Muscle layer of duodenum (tissue), 2 donors: ENCODE results near the gene FHOD1.

Experiments used
- H3K27ac ChIP-seq: one replicate; pipeline ENCODE4 v1.7.0; 2013; ENCODE audit warnings: mild to moderate bottlenecking, low read length
- H3K27me3 ChIP-seq: one replicate; pipeline ENCODE4 v1.7.0; 2013; ENCODE audit warnings: low read depth, mild to moderate bottlenecking, control low read depth, low read length
- H3K36me3 ChIP-seq, 2 donors: one replicate each; pipeline ENCODE4 v1.7.0; 2013; ENCODE audit warnings: low read length in 2 of 2, control low read depth in 1 of 2, mild to moderate bottlenecking in 1 of 2; ENCODE audit not compliant: insufficient read depth in 2 of 2, control insufficient read depth in 1 of 2
- H3K4me1 ChIP-seq, 2 donors: one replicate each; pipeline ENCODE4 v1.7.0; 2013; ENCODE audit warnings: low read length in 2 of 2, mild to moderate bottlenecking in 2 of 2, control low read depth in 1 of 2, moderate library complexity in 1 of 2; ENCODE audit not compliant: insufficient read depth in 2 of 2, control insufficient read depth in 1 of 2
- H3K4me3 ChIP-seq, 2 donors: one replicate each; pipeline ENCODE4 v1.7.0; 2013; ENCODE audit warnings: low read length in 2 of 2, low read depth in 1 of 2, mild to moderate bottlenecking in 1 of 2
- H3K9me3 ChIP-seq, 2 donors: one replicate each; pipeline ENCODE4 v1.7.0; 2013; ENCODE audit warnings: low read length in 2 of 2, control low read depth in 1 of 2, mild to moderate bottlenecking in 1 of 2; ENCODE audit not compliant: control insufficient read depth in 1 of 2
- donor health status: healthy.

The FHOD1 gene

DNA sequence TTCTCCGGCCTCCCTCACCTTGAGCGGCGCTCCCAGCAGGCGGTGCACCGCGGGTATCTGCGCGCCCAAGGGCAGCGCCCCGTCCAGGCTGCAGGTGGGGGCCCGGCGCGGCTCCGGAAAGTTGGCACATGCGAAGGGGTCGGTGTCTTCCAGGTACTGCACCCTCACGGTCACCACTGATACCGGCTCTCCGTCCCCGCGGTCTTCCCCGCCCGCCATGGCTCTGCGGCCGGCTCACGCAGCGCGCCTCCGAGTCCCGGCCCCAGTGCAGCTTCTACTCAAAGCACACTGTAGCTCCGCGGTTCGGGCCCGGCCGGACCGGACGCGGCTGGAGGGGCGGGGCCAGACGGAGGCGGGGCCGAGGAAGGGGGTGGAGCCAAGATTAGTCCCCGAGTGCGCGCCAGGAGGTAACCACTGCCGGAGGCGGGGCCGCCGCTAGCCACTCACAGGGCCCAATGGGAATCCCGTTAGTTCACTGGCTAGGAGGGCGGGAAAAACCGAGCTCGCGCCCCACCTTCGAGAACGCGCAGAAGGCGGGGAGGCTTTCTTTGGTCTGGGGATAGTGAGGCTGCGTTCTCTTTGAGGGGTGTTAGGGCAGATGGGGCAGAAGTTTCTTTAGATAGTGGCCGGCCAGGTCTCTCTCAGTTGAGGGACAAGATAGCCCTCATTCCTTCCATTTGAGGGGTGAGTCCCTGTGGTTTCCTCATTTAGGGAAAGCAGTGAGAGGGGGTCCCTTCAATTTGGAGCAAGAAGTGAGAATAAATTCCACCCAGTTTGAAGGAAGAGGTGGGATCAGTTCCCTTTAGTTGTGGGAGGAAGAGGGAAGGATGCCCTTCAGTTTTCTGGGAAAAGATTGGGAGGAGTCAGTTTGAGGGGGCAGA lies at the start of gene FHOD1:
Gene FHOD1, minus strand, starts transcription at position 290 of the 881 bp plus-strand sequence. Its CDS starts 71 bp downstream, at position 219.
- Histone ChIP-seq H3K4me3 (peak within 1 kb of the TSS; percentile 77 to 91), H3K9me3 (no peaks in the 10 kb centered on the region), H3K4me1 (peaks cover 15 to 38% of the 10 kb centered on the region in 2 donors), H3K27me3 (peaks cover 9% of the 10 kb centered on the region), H3K27ac (peak within 1 kb of the TSS; percentile 60), H3K36me3 (peaks cover 0 to 3% of the 10 kb centered on the region in 2 donors)

DNA sequence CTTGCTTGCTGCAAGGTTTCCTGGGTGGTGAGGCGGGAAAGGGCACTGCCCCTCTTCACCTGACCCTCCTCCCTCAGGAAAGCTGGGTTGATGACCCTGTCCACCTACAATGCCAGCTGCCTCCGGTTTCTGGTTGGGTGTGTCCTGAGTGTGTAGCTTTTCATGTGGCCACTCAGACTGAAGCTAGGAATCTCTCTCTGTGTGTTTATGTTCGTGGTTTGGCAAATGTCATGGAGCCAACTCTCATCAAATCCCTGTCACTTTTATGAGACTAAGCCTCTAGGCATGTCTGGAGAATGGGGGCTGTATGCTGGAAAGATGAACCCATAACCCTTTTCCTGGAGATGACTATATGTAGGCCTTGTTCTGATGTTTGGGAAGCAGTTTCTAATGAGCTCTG lies 49.1 kb upstream of the FHOD1 start:
- no peak overlapping the region for H3K27ac ChIP-seq
- H3K9me3 ChIP-seq = no peaks in the 10 kb centered on the region
- H3K4me3 ChIP-seq = no peak overlapping the region
- H3K4me1 ChIP-seq = no peaks in the 10 kb centered on the region
- H3K27me3 ChIP-seq = no peaks in the 10 kb centered on the region
- H3K36me3 ChIP-seq = no peaks in the 10 kb centered on the region

DNA sequence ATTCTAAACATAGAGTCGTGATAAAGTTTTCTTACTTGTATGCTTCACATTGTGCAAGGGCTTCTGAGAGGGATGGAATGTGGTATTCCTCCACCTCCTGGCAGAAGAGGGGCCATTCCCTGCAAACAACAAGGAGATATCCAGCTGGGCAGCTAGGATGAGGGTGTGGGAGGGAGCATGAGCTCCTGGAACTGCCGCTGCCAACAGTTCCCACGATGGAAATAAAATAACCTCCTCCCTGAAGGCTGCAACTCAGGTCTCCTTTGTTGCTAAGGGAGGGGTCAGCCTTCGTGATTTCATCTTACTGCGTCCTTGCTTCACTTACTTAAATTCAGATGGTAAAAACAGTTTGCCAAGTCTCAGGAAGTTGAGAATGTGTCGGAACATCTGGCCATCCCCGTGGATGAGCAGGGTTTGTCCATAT lies 47.7 kb upstream of the FHOD1 start:
- H3K9me3 ChIP-seq = no peaks in the 10 kb centered on the region
- H3K4me3 ChIP-seq = no peak overlapping the region
- no peaks in the 10 kb centered on the region for H3K27me3 ChIP-seq
- H3K36me3 ChIP-seq = no peaks in the 10 kb centered on the region
- H3K4me1 ChIP-seq = no peaks in the 10 kb centered on the region
- H3K27ac ChIP-seq = no peak overlapping the region

DNA sequence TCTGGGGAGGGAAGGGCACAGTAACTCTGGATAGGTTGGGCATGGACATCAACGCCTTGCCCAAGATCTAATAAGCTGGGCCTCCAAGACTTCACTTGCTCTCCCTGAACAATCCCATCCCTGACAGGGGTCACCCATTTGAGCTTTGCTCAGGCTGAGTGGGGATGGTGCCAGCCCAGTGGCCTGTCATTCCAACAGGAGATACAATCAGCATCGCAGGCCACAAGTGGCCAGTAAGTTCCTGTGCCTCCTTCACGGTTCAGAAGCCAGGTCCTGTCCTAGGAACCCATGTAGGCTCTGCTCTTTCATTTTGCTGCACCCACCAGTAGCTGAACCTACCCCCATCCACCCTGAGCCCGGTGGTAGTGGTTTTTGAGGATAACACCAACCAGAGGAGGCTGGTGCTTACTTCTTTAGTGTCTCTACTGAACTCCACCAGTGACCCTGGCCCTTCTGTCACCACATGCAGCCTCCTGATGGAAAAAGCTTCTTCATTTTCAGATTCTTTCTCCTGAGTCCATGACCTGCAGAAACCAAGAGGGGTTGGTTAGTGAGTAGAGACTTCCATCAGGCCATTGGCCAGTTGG lies 47.0 kb upstream of the FHOD1 start:
- no peaks in the 10 kb centered on the region for H3K9me3 ChIP-seq
- H3K4me3 ChIP-seq = no peak overlapping the region

DNA sequence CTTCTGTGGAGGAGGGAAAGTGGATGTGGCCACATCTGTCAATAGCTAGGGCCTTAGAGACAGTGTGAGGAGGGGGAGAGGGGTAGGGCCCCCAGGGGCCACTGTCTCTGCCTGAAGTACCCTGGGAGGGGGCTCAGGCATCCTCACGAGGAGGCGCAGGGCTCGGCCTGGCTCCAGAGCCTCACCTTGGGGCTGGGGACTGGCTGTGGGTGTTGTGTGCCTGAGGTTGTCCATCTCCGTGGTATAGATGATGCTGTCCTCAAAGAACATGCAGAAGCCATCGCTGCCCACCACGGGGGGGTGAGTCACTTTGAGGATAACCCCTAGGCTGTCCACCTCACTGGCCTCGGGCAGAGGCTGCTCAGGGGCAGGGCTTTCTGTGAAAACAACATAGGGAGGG lies 44.2 kb upstream of the FHOD1 start:
- no peaks in the 10 kb centered on the region for H3K27me3 ChIP-seq

More for the DNA sequence above, 47.0 kb upstream of the FHOD1 start:
- Histone ChIP-seq H3K4me1 (no peaks in the 10 kb centered on the region), H3K36me3 (no peaks in the 10 kb centered on the region), H3K27ac (no peak overlapping the region), H3K27me3 (no peaks in the 10 kb centered on the region)

DNA sequence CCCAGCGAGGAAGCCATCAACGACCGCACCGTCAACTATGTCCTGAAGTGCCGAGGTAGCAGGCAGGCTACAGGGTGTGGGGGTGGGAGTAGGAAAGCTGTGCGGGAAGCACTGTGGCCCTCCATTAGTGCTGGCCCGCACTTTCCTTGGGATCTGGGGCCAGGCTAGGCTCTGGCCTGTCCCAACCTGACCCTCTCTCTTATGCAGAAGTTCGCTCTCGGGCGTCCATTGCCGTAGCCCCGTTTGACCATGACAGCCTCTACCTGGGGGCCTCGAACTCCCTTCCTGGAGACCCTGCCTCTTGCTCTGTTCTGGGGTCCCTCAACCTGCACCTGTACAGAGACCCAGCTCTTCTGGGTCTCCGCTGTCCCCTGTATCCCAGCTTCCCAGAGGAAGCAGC lies 40.7 kb upstream of the FHOD1 start:
- Histone ChIP-seq H3K27me3 (no peaks in the 10 kb centered on the region), H3K27ac (no peak overlapping the region), H3K36me3 (no peaks in the 10 kb centered on the region), H3K4me3 (no peak overlapping the region), H3K4me1 (no peaks in the 10 kb centered on the region), H3K9me3 (no peaks in the 10 kb centered on the region)

More for the DNA sequence above, 44.2 kb upstream of the FHOD1 start:
- no peak overlapping the region for H3K27ac ChIP-seq
- H3K9me3 ChIP-seq = no peaks in the 10 kb centered on the region
- H3K36me3 ChIP-seq = no peaks in the 10 kb centered on the region
- no peaks in the 10 kb centered on the region for H3K4me1 ChIP-seq
- H3K4me3 ChIP-seq = no peak overlapping the region

DNA sequence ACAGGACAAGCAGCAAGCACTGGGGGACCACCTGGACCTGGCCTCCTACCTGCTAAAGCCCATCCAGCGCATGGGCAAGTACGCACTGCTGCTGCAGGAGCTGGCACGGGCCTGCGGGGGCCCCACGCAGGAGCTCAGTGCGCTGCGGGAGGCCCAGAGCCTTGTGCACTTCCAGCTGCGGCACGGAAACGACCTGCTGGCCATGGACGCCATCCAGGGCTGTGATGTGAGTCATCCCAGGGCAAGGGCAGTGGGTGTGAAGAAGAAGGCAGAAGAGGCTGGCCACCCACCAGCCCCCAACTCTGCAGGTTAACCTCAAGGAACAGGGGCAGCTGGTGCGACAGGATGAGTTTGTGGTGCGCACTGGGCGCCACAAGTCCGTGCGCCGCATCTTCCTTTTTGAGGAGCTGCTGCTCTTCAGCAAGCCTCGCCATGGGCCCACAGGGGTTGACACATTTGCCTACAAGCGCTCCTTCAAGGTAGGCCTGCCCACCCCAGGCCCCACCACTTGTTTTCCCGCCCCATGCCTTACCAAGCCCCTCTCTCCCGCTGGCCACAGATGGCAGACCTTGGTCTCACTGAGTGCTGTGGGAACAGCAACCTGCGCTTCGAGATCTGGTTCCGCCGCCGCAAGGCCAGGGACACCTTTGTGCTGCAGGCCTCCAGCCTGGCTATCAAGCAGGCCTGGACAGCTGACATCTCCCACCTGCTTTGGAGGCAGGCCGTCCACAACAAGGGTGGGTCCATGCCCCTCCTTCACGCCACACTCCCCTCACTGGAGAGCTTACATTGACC lies 39.4 kb upstream of the FHOD1 start:
- Histone ChIP-seq H3K36me3 (no peaks in the 10 kb centered on the region), H3K4me1 (no peaks in the 10 kb centered on the region), H3K27ac (no peak overlapping the region), H3K27me3 (no peaks in the 10 kb centered on the region), H3K9me3 (no peaks in the 10 kb centered on the region), H3K4me3 (no peak overlapping the region)

DNA sequence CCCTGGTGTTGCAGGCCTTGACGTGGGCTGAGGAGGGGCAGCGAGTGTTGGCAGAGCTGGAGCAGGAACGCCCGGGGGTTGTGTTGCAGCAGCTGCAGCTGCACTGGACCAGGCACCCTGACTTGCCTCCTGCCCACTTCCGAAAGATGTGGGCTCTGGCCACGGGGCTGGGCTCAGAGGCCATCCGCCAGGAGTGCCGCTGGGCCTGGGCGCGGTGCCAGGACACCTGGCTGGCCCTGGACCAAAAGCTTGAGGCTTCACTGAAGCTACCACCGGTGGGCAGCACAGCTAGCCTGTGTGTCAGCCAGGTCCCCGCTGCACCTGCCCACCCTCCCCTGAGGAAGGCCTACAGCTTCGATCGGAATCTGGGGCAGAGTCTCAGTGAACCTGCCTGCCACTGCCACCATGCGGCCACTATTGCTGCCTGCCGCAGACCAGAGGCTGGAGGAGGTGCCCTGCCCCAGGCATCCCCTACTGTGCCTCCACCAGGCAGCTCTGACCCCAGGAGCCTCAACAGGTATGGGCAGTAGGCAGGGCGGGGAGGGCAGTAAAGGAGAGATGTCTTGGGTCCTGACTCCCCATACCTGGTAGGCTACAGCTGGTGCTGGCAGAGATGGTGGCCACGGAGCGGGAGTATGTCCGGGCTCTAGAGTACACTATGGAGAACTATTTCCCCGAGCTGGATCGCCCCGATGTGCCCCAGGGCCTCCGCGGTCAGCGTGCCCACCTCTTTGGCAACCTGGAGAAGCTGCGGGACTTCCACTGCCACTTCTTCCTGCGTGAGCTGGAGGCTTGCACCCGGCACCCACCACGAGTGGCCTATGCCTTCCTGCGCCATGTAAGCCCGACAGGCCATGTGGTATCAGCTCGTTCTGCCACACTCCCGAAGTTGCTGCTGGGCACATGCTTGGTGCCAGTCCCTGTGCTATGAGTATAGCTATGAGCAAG lies 37.7 kb upstream of the FHOD1 start:
- H3K36me3 ChIP-seq = no peaks in the 10 kb centered on the region
- H3K27ac ChIP-seq = no peak overlapping the region
- H3K9me3 ChIP-seq = no peaks in the 10 kb centered on the region
- H3K27me3 ChIP-seq = no peaks in the 10 kb centered on the region
- no peak overlapping the region for H3K4me3 ChIP-seq
- H3K4me1 ChIP-seq = no peaks in the 10 kb centered on the region

DNA sequence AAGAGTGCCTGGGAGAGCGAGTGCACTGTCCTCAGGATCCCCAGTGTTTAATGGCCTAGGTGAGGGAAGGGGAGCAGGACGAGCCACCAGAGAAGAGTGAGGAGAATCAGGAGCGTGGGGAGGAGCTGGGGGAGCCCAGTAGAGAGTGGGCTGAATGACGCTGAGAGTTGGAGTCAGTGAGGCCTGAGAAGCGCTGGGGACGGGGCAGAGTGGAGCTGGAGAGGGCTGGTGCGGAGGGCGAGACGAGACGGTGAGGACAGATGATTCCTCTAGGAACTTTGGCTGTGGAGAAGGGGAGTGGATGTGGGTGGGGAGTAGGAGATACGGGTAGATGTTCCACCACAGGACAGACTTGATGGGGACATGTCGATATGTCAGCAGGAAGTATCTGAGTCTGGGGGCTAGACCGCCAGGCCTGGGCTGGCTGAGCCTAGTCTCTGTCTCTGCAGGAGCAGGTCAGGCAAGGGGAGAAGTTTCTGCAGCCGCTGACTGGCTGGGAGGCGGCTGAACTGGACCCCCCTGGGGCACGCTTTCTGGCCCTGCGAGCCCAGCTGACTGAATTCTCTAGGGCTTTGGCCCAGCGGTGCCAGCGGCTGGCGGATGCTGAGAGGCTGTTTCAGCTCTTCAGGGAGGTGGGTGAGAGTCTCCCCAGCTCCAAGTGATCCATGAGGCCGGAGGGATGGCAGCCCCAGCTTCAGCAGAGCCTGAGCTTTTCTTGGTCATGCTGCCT lies 36.7 kb upstream of the FHOD1 start:
- H3K27me3 ChIP-seq = no peaks in the 10 kb centered on the region
- no peak overlapping the region for H3K4me3 ChIP-seq
- H3K4me1 ChIP-seq = no peaks in the 10 kb centered on the region
- no peaks in the 10 kb centered on the region for H3K9me3 ChIP-seq
- H3K36me3 ChIP-seq = no peaks in the 10 kb centered on the region
- H3K27ac ChIP-seq = no peak overlapping the region
